Brain microvascular endothelial cell (primary cell): ENCODE results near the gene SSBP3.

Experiments
- DNase-seq: peaks from one replicate; pipeline ENCODE4 v3.0.0-alpha.2; 2020
- H3K27ac ChIP-seq: fragments of 250-450 bp; sonication (Bioruptor Pico); 2 replicates; pipeline ENCODE4 v1.5.1; 2020; ENCODE audit warnings: mild to moderate bottlenecking, moderate library complexity
- H3K27me3 ChIP-seq: fragments of 250-450 bp; sonication (Bioruptor Pico); replicated peaks from 2 replicates; pipeline ENCODE4 v1.5.1; 2020; ENCODE audit warnings: mild to moderate bottlenecking
- H3K36me3 ChIP-seq: fragments of 250-450 bp; sonication (Bioruptor Pico); replicated peaks from 2 replicates; pipeline ENCODE4 v1.5.1; 2020; ENCODE audit warnings: mild to moderate bottlenecking
- H3K4me3 ChIP-seq: 2 replicates; pipeline ENCODE4 v1.5.1; 2011; ENCODE audit warnings: low read depth, mild to moderate bottlenecking, control low read depth, low read length, moderate library complexity
- in situ Hi-C: cut with HindIII; loops from 2 replicates; pipeline ENCODE4 v1.10.0; 2017; ENCODE audit warnings: low sequenced_read_pairs, low pct_ligation_motif_present
- TF ChIP-seq, protein P1 (sequence below): IDR thresholded peaks from 2 replicates; pipeline ENCODE4 v1.5.1; 2011; ENCODE audit warnings: low read depth, mild to moderate bottlenecking, moderate library complexity, low read length, control low read depth, inconsistent platforms; ENCODE audit errors: missing control alignments

SSBP3 gene

DNA sequence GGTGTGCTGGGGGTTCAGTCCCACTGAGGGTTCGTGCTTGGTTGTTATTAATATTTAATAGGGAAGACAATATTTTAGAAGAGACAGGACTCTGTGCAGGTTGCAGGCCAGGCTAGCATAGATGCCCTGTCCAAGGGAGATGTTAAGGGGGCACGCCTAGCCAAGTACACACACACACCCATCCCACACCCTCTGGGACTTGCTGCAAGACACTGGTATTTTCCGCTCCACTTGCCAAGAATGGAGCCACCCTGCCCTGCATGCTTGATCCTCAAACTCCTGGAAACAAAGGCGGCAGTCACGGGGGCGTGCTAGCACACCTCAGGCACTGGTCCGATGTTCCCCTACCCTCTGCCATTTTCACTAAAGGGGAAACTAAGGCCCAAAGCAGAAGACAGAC is 107.2 kb downstream of the SSBP3 start:
- TF ChIP-seq, protein P1, sequence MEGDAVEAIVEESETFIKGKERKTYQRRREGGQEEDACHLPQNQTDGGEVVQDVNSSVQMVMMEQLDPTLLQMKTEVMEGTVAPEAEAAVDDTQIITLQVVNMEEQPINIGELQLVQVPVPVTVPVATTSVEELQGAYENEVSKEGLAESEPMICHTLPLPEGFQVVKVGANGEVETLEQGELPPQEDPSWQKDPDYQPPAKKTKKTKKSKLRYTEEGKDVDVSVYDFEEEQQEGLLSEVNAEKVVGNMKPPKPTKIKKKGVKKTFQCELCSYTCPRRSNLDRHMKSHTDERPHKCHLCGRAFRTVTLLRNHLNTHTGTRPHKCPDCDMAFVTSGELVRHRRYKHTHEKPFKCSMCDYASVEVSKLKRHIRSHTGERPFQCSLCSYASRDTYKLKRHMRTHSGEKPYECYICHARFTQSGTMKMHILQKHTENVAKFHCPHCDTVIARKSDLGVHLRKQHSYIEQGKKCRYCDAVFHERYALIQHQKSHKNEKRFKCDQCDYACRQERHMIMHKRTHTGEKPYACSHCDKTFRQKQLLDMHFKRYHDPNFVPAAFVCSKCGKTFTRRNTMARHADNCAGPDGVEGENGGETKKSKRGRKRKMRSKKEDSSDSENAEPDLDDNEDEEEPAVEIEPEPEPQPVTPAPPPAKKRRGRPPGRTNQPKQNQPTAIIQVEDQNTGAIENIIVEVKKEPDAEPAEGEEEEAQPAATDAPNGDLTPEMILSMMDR = no peak
- in situ Hi-C loops = loop anchor here (25.0 kb wide), 1 partner anchor 188 kb away; no protein-coding TSS in a partner anchor
- Histone ChIP-seq H3K4me3 (no peak overlapping the region), H3K27me3 (no peaks in the 10 kb centered on the region), H3K27ac (no peak overlapping the region), H3K36me3 (no peaks in the 10 kb centered on the region)
- no peak for DNase-seq

- TF ChIP-seq, protein P1 = no peak
- H3K4me3 ChIP-seq = no peak overlapping the region
- in situ Hi-C loops = loop anchor here (25.0 kb wide), 1 partner anchor 189 kb away; no protein-coding TSS in a partner anchor
- H3K27ac ChIP-seq = no peak overlapping the region
- DNase-seq = peak; percentile 16
- H3K36me3 ChIP-seq = no peaks in the 10 kb centered on the region
- H3K27me3 ChIP-seq = no peaks in the 10 kb centered on the region
Observed at GRCh38 chr1:54298284-54299033, 107.7 kb downstream of the SSBP3 start.

GRCh38 chr1:54297596-54298283 is 108.5 kb downstream of the SSBP3 start:
- no peak for DNase-seq
- Histone ChIP-seq H3K4me3 (no peak overlapping the region), H3K27me3 (no peaks in the 10 kb centered on the region), H3K36me3 (no peaks in the 10 kb centered on the region), H3K27ac (no peak overlapping the region)
- in situ Hi-C loops = loop anchor here (25.0 kb wide), 1 partner anchor 190 kb away; no protein-coding TSS in a partner anchor
- TF ChIP-seq, protein P1 = no peak

DNA sequence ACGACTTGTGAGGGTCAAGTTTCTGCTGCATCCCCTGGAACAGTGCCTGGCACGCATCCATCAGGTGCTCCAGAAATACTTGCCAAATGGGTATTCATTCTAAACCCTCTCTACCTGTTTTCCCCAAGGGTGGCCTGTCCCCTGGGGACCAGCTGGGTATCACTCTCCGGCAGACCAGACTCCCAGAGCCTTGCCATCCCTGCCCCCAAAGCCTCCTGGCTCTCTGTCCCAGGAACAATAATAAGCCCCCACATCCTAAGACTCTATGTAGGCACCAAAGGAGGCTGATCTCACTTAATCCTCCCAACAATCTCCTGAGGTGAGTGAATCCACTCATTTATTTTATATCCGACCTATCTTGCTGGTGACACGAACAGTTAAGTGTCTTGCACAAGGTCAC is 109.5 kb downstream of the SSBP3 start:
- Histone ChIP-seq H3K27ac (no peak overlapping the region), H3K36me3 (no peaks in the 10 kb centered on the region), H3K4me3 (no peak overlapping the region), H3K27me3 (no peaks in the 10 kb centered on the region)
- in situ Hi-C loops = loop anchor here (25.0 kb wide), 1 partner anchor 191 kb away; no protein-coding TSS in a partner anchor
- no peak for DNase-seq
- TF ChIP-seq, protein P1 = no peak

DNA sequence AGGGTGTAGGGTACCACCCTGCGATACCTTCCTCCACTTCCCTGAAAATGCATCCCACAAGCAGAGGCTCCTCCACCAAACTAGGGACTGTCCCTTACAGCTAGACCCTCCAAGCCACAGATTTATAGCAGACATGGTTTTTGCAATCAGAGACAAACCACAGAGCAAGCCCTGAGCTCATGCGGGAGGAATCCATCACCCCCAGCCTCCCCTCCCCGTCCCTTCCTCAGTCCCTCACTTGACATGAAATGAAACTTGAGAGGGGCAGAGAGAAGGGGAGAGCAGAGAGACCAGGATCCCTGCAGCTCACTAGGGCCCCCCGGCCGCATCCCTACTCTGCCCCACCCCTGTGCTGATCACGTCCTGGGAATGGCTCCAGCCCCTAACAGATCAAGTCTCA is 111.3 kb downstream of the SSBP3 start:
- Histone ChIP-seq H3K27me3 (no peaks in the 10 kb centered on the region), H3K27ac (no peak overlapping the region), H3K4me3 (no peak overlapping the region), H3K36me3 (no peaks in the 10 kb centered on the region)
- TF ChIP-seq, protein P1 = no peak
- in situ Hi-C loops = loop anchor here (25.0 kb wide), 1 partner anchor 192 kb away; no protein-coding TSS in a partner anchor
- DNase-seq = peak; percentile 20
